Esophagus (tissue), 2 donors: ENCODE measurements around the gene PPM1J. TPM values are rescaled to one million over a fixed set of nuclear protein-coding genes. Genes with fewer than 3 reads are reported as not detected.

Source experiments
- H3K27ac ChIP-seq, 2 donors: one replicate each; pipeline ENCODE4 v1.5.1; 2013; ENCODE audit warnings: low read depth in 2 of 2, mild to moderate bottlenecking in 2 of 2, inconsistent platforms in 1 of 2, low read length in 1 of 2, moderate library complexity in 1 of 2
- H3K27me3 ChIP-seq, 2 donors: one replicate each; pipeline ENCODE4 v1.6.1; 2013; ENCODE audit warnings: low read length in 2 of 2, control low read depth in 1 of 2, mild to moderate bottlenecking in 1 of 2; ENCODE audit not compliant: insufficient read depth in 2 of 2, control insufficient read depth in 1 of 2
- H3K36me3 ChIP-seq, 2 donors: one replicate each; pipeline ENCODE4 v1.6.1; 2013; ENCODE audit warnings: low read length in 1 of 2; ENCODE audit not compliant: control insufficient read depth in 2 of 2, insufficient read depth in 2 of 2
- H3K4me1 ChIP-seq, 2 donors: one replicate each; pipeline ENCODE4 v1.6.1; 2013; ENCODE audit warnings: low read length in 1 of 2; ENCODE audit not compliant: control insufficient read depth in 2 of 2, insufficient read depth in 2 of 2
- H3K4me3 ChIP-seq, 2 donors: one replicate each; pipeline ENCODE4 v1.5.1; 2013; ENCODE audit warnings: low read length in 2 of 2, mild to moderate bottlenecking in 2 of 2, low read depth in 1 of 2, moderate library complexity in 1 of 2
- H3K9me3 ChIP-seq, 2 donors: one replicate each; pipeline ENCODE4 v1.6.1; 2013; ENCODE audit warnings: mild to moderate bottlenecking in 2 of 2, low read depth in 1 of 2, low read length in 1 of 2, moderate library complexity in 1 of 2; ENCODE audit not compliant: control insufficient read depth in 2 of 2, insufficient read depth in 1 of 2
- WGBS, 2 donors: extraction: QIAGEN DNeasy Blood & Tissue Kit; methylation state at CpG; one replicate each; pipeline ENCODE4 v1.1.7; 2013; 5-methylcytosine and 5-hydroxymethylcytosine counted together
- polyA plus RNA-seq, 2 donors: library from polyadenylated mRNA; stranded (reverse); fragments of 200-250 nt; gene quantifications; one replicate each; pipeline ENCODE4 v1.2.3, GENCODE V29; 2013
- donor health status: healthy with polysubstance abuse.
- donor health status: Bipolar disorder and iron deficiency.

The PPM1J gene
- polyA plus RNA-seq, 2 donors: 2.8 to 3.5 TPM

GRCh38 chr1:112701227-112702066 lies 13.7 kb downstream of the PPM1J start:
- peaks cover 17 to 32% of the 10 kb centered on the region in 2 donors for H3K4me1 ChIP-seq
- 68 to 77% methylated on average over 17 of the region's 17 CpGs for WGBS, 2 donors

DNA sequence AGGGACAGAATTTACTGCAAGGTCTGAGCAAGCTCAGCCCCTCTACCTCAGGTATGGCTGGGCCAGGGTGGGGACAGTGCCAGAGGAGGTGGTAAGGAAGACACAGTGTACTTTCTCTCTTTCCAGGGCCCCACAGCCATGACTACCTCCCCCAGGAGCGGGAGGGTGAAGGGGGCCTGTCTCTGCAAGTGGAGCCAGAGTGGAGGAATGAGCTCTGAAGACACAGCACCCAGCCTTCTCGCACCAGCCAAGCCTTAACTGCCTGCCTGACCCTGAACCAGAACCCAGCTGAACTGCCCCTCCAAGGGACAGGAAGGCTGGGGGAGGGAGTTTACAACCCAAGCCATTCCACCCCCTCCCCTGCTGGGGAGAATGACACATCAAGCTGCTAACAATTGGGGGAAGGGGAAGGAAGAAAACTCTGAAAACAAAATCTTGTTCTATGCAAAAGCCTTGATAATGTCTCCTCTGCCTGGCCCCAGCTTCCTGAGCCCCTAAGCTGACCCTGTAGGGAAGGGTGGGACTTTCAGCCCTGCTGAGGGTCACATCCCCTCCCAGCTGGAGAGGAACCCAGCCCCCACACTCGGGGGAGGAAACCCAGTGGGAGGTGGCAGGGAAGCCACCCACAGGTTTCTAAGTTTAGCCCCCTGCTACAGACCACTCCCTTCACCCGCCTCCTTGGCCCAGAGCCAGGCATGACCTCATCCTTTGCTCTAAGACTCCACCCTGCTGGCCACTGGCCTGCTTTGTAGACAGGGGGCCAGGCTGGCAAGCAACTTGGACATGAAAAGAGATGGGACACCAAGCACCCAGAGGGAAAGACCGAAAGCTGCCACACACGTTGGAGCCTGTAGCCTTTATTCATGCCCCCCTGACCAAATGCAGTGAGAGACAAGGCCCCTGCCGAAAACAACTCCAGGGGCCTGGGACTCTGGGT lies 14.6 kb downstream of the PPM1J start:
- H3K36me3 ChIP-seq: peaks cover 9 to 39% of the 10 kb centered on the region in 2 donors
- WGBS, 2 donors: 20 to 31% methylated on average over 7 of the region's 7 CpGs
- no peaks in the 10 kb centered on the region for H3K9me3 ChIP-seq
- H3K27ac ChIP-seq: peak overlapping the region; percentile 79 to 87
- H3K4me3 ChIP-seq: no peak overlapping the region
- no peaks in the 10 kb centered on the region for H3K27me3 ChIP-seq
- H3K4me1 ChIP-seq: peaks cover 15 to 26% of the 10 kb centered on the region in 2 donors

More at GRCh38 chr1:112701227-112702066, 13.7 kb downstream of the PPM1J start:
- Histone ChIP-seq H3K27ac (peak overlapping the region; percentile 73 to 87), H3K9me3 (no peaks in the 10 kb centered on the region), H3K27me3 (no peaks in the 10 kb centered on the region), H3K36me3 (peaks cover 9 to 34% of the 10 kb centered on the region in 2 donors), H3K4me3 (no peak overlapping the region)

- H3K27me3 ChIP-seq: no peaks in the 10 kb centered on the region
- WGBS, 2 donors: 75 to 76% methylated on average over 13 of the region's 13 CpGs
- peaks cover 13 to 49% of the 10 kb centered on the region in 2 donors for H3K36me3 ChIP-seq
- no peaks in the 10 kb centered on the region for H3K9me3 ChIP-seq
- peak overlapping the region; percentile 79 to 87 for H3K27ac ChIP-seq
- H3K4me1 ChIP-seq: peaks cover 14 to 21% of the 10 kb centered on the region in 2 donors
- H3K4me3 ChIP-seq: no peak overlapping the region
These were observed 15.5 kb downstream of the PPM1J start for GRCh38 chr1:112699425-112700144.

DNA sequence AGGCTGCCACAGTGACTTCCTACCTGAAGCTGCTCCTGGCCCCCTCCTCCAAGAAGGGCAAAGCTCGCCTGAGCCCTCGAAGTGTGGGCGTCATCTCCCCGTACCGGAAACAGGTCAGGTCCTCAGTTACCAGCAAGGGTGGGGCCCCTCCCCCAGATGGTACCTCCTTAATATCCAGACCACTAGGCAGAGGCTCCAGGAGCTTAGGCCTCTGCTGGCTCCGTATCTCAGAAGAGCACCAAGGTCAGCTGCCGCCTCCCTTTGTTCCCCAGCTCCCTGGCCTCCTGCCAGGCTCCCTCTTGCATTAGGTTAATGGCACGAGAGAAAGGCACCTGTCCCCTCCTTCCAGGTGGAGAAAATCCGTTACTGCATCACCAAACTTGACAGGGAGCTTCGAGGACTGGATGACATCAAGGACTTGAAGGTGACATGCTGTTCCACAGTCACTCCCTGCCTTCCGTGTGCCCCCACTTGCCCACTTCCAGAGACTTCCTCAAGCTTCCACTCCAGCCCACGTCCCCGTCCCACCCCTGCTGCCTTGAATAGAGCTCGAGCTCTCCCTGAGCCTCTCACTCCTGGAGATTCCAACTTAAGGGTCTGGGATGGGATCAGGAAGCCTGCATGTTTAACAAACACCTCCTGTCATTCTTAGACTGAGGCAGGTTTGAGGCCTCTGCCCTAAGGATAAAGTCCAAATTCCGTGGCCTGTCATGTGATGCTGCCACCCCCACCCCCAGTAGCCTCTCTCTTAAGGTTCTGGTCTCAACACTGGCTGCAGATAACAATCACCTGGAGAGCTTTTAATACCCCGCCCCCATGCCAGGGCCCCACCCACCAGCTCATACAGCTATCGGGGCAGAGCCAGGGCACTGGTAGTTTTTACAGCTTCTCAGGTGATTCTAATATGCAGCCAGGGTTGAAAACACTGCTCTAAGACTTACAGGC lies 16.5 kb downstream of the PPM1J start:
- peak overlapping the region; percentile 8 to 14 for H3K27ac ChIP-seq
- H3K4me3 ChIP-seq: no peak overlapping the region
- H3K27me3 ChIP-seq: no peaks in the 10 kb centered on the region
- peaks cover 19 to 53% of the 10 kb centered on the region in 2 donors for H3K36me3 ChIP-seq
- no peaks in the 10 kb centered on the region for H3K9me3 ChIP-seq
- 52 to 64% methylated on average over 17 of the region's 17 CpGs for WGBS, 2 donors
- H3K4me1 ChIP-seq: peaks cover 9 to 18% of the 10 kb centered on the region in 2 donors

GRCh38 chr1:112697781-112698201 lies 17.3 kb downstream of the PPM1J start:
- Histone ChIP-seq H3K27me3 (no peaks in the 10 kb centered on the region), H3K27ac (no peak overlapping the region), H3K4me3 (no peak overlapping the region), H3K9me3 (no peaks in the 10 kb centered on the region), H3K4me1 (peaks cover 6 to 16% of the 10 kb centered on the region in 2 donors), H3K36me3 (peaks cover 22 to 54% of the 10 kb centered on the region in 2 donors)
- 90% methylated on average over 9 of the region's 9 CpGs for WGBS, 2 donors

GRCh38 chr1:112696578-112697314 lies 18.4 kb downstream of the PPM1J start:
- peaks cover 31 to 61% of the 10 kb centered on the region in 2 donors for H3K36me3 ChIP-seq
- 90% methylated on average over 7 of the region's 7 CpGs for WGBS, 2 donors
- no peak overlapping the region for H3K27ac ChIP-seq
- H3K27me3 ChIP-seq: no peaks in the 10 kb centered on the region
- no peak overlapping the region for H3K4me3 ChIP-seq
- H3K4me1 ChIP-seq: peaks cover 6 to 15% of the 10 kb centered on the region in 2 donors
- H3K9me3 ChIP-seq: no peaks in the 10 kb centered on the region

GRCh38 chr1:112695276-112695675 lies 19.9 kb downstream of the PPM1J start:
- H3K36me3 ChIP-seq: peaks cover 35 to 57% of the 10 kb centered on the region in 2 donors

DNA sequence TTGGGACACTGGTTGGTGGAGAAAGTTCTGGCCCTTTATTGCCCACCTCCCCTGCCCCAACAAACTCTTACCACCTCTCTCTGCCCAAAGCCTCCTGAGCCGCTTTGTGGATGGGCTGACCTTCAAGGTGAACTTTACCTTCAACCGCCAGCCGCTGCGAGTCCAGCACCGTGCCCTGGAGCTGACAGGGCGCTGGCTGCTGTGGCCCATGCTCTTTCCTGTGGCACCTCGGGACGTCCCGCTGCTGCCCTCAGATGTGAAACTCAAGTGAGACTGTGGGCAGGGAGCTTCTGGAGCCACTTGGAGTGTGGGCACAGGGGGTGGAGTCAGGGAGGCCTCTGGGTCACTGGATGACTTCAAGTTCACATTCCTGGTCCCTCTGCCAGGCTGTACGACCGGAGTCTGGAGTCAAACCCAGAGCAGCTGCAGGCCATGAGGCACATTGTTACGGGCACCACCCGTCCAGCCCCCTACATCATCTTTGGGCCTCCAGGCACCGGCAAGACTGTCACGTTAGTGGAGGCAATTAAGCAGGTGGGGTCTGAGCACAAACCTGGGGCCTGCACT lies 20.7 kb downstream of the PPM1J start:
- H3K4me1 ChIP-seq: peaks cover 0 to 3% of the 10 kb centered on the region in 2 donors
- no peaks in the 10 kb centered on the region for H3K9me3 ChIP-seq
- no peak overlapping the region for H3K27ac ChIP-seq
- 91 to 92% methylated on average over 15 of the region's 15 CpGs for WGBS, 2 donors
- no peaks in the 10 kb centered on the region for H3K27me3 ChIP-seq
- H3K4me3 ChIP-seq: no peak overlapping the region
- H3K36me3 ChIP-seq: peaks cover 35 to 50% of the 10 kb centered on the region in 2 donors

More at GRCh38 chr1:112695276-112695675, 19.9 kb downstream of the PPM1J start:
- WGBS, 2 donors: 94 to 98% methylated on average over 9 of the region's 9 CpGs
- Histone ChIP-seq H3K4me1 (peaks cover 2 to 3% of the 10 kb centered on the region in 2 donors), H3K9me3 (no peaks in the 10 kb centered on the region), H3K27ac (no peak overlapping the region), H3K4me3 (no peak overlapping the region), H3K27me3 (no peaks in the 10 kb centered on the region)
